Vein endothelial cell (primary cell): ENCODE data around the gene TTC21B. TPM values are rescaled to one million over a fixed set of nuclear protein-coding genes. Genes with fewer than 3 reads are reported as not detected.

Source experiments
- total RNA-seq: library from RNA; depleted of rRNA; stranded (reverse); fragments of >200 nt; gene quantifications from 2 replicates; pipeline ENCODE4 v1.2.3, GENCODE V29; 2012

Gene TTC21B
- 25.6 and 28.4 TPM in 2 replicates for total RNA-seq

DNA sequence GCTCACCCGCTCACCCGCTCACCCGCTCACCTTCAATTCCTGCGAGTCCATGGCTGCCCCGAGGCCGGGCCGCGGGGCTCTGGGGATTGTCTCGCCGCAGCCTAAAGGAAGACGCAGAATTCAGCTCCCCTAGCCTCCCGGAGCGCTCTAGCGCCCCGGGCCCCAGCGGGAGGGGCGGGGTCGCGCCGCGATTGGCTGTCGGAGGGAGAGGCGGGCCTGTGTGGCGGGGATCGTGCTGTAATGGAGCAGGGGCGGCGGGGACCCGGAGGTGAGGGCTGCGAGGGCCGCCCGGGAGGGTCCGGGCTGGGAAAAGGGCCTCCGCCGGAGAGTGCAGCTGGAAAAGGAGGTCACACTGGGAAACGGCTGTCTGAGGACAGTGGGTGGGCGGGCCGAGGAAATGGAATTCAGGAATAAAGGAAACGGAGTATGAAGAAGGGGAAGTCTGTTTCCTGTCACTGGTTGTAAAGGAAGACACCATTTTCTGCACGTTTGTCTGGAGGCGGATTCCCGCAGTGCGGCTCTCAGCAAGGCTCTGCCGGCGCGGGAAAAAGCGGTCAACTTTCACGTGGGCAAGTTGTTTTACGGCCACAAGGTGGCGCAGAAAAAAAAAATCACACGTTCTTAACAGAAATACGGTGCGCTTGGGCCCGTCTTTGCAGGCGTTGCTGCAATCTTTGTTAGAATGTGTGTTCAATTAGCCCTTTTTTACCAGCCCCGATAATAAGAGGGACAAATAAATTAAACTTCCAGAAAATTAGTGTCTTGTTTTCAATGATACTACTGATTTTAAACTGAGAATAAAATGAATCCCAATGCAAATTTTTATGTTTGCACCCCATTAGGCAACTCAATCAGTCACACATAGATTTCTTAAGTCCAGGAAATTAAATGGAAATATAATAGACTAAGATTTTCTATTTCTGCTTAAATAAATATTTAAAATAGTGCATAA is at the start of gene TTC21B:
TTC21B (minus strand) TSS at position 122 of the 952 bp plus-strand sequence; CDS start at position 51, 71 bp downstream.

Other genes starting within 250 kb of the TTC21B start
- 0.19 and 0.33 TPM in 2 replicates for gene GALNT3, start 159.5 kb downstream of the TTC21B start, total RNA-seq
- gene SCN1A, start 174.2 kb upstream of the TTC21B start, total RNA-seq, result not detected in 2 replicates